Esophagus muscularis mucosa (tissue), 4 donors: ENCODE data around the gene ISCA1. TPM values are rescaled to one million over a fixed set of nuclear protein-coding genes. Genes with fewer than 3 reads are reported as not detected.

Experiments
- DNase-seq: peaks from one replicate; pipeline ENCODE4 v3.0.0-alpha.2; 2017; ENCODE audit errors: extremely low spot score
- H3K27ac ChIP-seq, 4 donors: fragments of 200-600 bp; sonication (generic); replicated peaks in 1 of 4; 1 replicate in 3 of 4; 2 replicates in 1 of 4; pipeline ENCODE4 v1.5.1; 2016 to 2019; ENCODE audit warnings: mild to moderate bottlenecking in 1 of 4
- H3K27me3 ChIP-seq, 4 donors: fragments of 200-600 bp; sonication (generic); one replicate each; pipeline versions ENCODE4 v1.5.1 to v1.6.0; 2016 to 2019
- H3K36me3 ChIP-seq, 4 donors: fragments of 200-600 bp; sonication (generic); one replicate each; pipeline ENCODE4 v1.5.1; 2016 to 2019
- H3K4me1 ChIP-seq, 4 donors: fragments of 200-600 bp; sonication (generic); one replicate each; pipeline ENCODE4 v1.5.1; 2016 to 2019
- H3K4me3 ChIP-seq, 4 donors: fragments of 200-600 bp; sonication (generic); 1 replicate in 2 of 4; 2 replicates in 2 of 4; pipeline ENCODE4 v1.5.1; 2016 to 2019; ENCODE audit warnings: mild to moderate bottlenecking in 4 of 4, moderate library complexity in 1 of 4
- H3K9me3 ChIP-seq, 4 donors: fragments of 200-600 bp; sonication (generic); 1 replicate in 3 of 4; 2 replicates in 1 of 4; pipeline ENCODE4 v1.5.1; 2016 to 2019
- CTCF ChIP-seq, 3 experiments: fragments of 200-600 bp in 2 of 3; fragments of 450-650 bp in 1 of 3; sonication (generic) in 2 of 3; IDR thresholded peaks; one replicate each; pipeline ENCODE4 v1.5.1; 2017 to 2019; ENCODE audit warnings: antibody characterized with exemption in 3 of 3, mild to moderate bottlenecking in 2 of 3, moderate library complexity in 1 of 3
- EP300 ChIP-seq: sonication (generic); formaldehyde crosslinking; IDR thresholded peaks from one replicate; pipeline ENCODE4 v1.6.1; 2017; ENCODE audit warnings: antibody characterized with exemption
- POLR2A ChIP-seq: fragments of 450-650 bp; IDR thresholded peaks from one replicate; pipeline ENCODE4 v1.6.1; 2017; ENCODE audit warnings: antibody characterized with exemption, moderate library complexity, mild to moderate bottlenecking, low read depth
- POLR2AphosphoS5 ChIP-seq, 2 donors: sonication (generic); formaldehyde crosslinking; IDR thresholded peaks; one replicate each; pipeline ENCODE4 v1.6.1; 2017; ENCODE audit warnings: antibody characterized with exemption in 2 of 2
- WGBS: methylation state at CpG from one replicate; pipeline ENCODE4 v1.1.5; 2018; 5-methylcytosine and 5-hydroxymethylcytosine counted together
- intact Hi-C: fragments of 100-400 bp; cut with DNase I; formaldehyde crosslinking; loops from one replicate; pipeline ENCODE4 v1.15.1; 2023
- small RNA-seq, 3 donors: library from RNA; depleted of rRNA; stranded (forward); fragments of <200 nt; gene quantifications; one replicate each; pipeline ENCODE3, GENCODE V24; 2016
- total RNA-seq, 4 donors: library from RNA; depleted of rRNA; stranded (reverse); fragments of >200 nt; gene quantifications; one replicate each; pipeline versions ENCODE4 v1.1.0 to v1.2.1, GENCODE V29; 2016

The ISCA1 gene
- total RNA-seq, 4 donors from 2014 or later = 37.0 to 56.5 (median 40.5) TPM

- no peaks in the 10 kb centered on the region for H3K9me3 ChIP-seq
- H3K4me3 ChIP-seq = no peak overlapping the region
- WGBS = 75% methylated on average over 3 of the region's 3 CpGs
- H3K27me3 ChIP-seq = no peaks in the 10 kb centered on the region
- TF ChIP-seq POLR2A (no peak), POLR2AphosphoS5 (IDR thresholded peaks at IDR 0.05) (no peak), CTCF (IDR thresholded peaks at IDR 0.05) (no peak), EP300 (no peak)
- intact Hi-C loops = no loop called here
- H3K4me1 ChIP-seq = no peaks in the 10 kb centered on the region
- no peak overlapping the region for H3K27ac ChIP-seq
- DNase-seq = no peak
- no peaks in the 10 kb centered on the region for H3K36me3 ChIP-seq
Observed at GRCh38 chr9:86219606-86220005, 62.7 kb downstream of the ISCA1 start.

GRCh38 chr9:86217076-86217755 lies 65.1 kb downstream of the ISCA1 start:
- no peak overlapping the region for H3K4me3 ChIP-seq
- H3K9me3 ChIP-seq = no peaks in the 10 kb centered on the region
- DNase-seq = no peak
- H3K27ac ChIP-seq = no peak overlapping the region
- no peaks in the 10 kb centered on the region for H3K27me3 ChIP-seq
- no peaks in the 10 kb centered on the region for H3K4me1 ChIP-seq
- no peak for TF ChIP-seq POLR2AphosphoS5 (IDR thresholded peaks at IDR 0.05)
- TF ChIP-seq POLR2A = no peak
- TF ChIP-seq EP300 = no peak
- TF ChIP-seq CTCF (IDR thresholded peaks at IDR 0.05) = no peak
- intact Hi-C loops = no loop called here
- 84% methylated on average over 7 of the region's 7 CpGs for WGBS
- no peaks in the 10 kb centered on the region for H3K36me3 ChIP-seq

Small RNAs within 50 kb of the gene (small RNA-seq; reads per million reads assigned to genes)
- gene AL137849.1 (0 reads per million in 3 donors), gene RN7SKP264 (0 reads per million in 3 donors)

Other genes starting within 250 kb of the ISCA1 start
- 1 to 10 TPM; 2.9 to 8.6 (median 7.6) TPM for gene GOLM1, start 183.0 kb downstream of the ISCA1 start, total RNA-seq
- gene C9orf153, start 22.9 kb downstream of the ISCA1 start, total RNA-seq = under 1 TPM in 2 of 4 donors, not detected in 2; 0.33 to 0.46 TPM
- gene TUT7, start 71.9 kb upstream of the ISCA1 start, total RNA-seq = 10 to 100 TPM; 24.5 to 33.0 (median 30.9) TPM